Stimulated activated CD8-positive, alpha-beta memory T cell treated with anti-CD3 and anti-CD28 coated beads, Interleukin-7, amount 100 ng/mL, for 48 hours (primary cell): Measurements from ENCODE around the gene KY.

Experiments used
- DNase-seq, 2 donors: peaks; one replicate each; pipeline ENCODE4 v3.0.0-alpha.2; 2020; ENCODE audit warnings: low read depth in 1 of 2; ENCODE audit errors: extremely low read depth in 1 of 2

KY gene

DNA sequence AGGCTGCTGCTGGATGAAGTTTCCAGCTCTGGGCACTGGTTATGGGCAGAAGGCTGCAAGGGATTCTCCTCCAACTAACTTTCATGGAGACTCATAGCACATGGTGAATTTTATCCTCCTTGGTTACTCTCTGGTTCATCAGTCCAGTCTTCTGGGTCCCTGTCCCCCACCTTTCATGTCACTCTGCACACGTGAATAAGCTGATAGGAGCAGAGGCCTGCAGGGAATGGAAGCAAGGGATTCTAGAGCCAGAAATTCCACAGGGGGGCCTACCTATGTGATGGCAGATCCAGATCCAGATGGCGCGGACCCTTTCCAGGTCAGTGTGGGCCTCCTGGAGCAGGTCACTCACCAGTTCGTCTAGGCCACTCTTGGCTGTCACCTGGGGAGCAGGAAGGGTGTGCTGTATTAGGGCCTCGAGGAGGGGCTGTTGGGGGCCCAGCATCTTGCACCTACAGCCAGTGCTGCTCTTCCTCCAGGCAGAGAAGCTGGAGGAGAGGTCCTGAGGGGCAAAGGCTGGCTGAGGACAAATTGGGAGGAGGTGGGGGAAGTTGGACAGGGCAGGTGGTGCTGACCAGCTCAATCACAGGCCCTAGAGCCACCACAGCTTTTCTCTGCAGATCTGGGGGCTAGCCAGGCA, 30.2 kb downstream of the KY start:
- DNase-seq = no peak

DNA sequence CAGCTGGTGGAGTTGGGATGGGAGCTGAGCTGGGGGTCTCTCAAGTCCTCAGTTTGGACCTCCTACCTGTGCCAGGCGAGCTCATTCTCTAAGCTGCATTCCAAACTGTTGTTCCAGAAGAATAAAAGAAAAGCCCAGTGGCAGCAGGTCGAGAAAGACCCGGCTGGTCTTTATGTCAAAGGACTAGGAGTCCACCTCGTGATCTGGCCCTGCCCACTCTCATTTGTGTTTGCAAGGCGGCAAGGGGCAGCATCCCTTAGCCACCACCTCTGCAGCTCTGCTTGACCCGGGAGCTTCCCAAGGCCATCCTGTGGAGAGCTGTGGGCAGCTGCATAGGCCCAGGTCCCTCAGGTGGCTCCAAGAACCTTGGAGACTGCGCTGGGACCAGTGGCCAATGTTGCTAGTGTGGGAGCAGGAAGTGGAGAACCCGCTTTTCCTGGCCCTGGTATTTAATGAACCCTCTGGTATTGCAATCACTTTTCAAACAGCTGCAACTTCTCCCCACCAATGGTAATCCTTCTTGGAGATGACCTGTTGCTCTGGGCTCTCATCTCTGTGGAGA, 30.9 kb downstream of the KY start:
- no peak for DNase-seq

DNA sequence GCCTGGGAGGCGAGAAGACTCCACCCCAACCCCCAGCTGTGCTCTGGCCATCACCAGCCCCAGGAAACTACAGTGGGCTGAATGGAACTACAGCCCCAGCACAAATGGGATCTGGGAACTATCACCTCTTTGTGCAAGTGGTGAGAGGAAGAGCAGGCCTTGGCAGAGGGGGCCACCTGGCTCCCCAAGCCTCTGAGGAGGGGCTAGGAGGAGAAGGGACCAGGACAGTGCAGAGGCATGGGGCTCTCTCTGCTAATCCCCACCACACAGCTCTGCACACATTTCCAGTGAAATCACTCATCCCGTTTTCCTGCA, 31.6 kb downstream of the KY start:
- DNase-seq = no peak

DNA sequence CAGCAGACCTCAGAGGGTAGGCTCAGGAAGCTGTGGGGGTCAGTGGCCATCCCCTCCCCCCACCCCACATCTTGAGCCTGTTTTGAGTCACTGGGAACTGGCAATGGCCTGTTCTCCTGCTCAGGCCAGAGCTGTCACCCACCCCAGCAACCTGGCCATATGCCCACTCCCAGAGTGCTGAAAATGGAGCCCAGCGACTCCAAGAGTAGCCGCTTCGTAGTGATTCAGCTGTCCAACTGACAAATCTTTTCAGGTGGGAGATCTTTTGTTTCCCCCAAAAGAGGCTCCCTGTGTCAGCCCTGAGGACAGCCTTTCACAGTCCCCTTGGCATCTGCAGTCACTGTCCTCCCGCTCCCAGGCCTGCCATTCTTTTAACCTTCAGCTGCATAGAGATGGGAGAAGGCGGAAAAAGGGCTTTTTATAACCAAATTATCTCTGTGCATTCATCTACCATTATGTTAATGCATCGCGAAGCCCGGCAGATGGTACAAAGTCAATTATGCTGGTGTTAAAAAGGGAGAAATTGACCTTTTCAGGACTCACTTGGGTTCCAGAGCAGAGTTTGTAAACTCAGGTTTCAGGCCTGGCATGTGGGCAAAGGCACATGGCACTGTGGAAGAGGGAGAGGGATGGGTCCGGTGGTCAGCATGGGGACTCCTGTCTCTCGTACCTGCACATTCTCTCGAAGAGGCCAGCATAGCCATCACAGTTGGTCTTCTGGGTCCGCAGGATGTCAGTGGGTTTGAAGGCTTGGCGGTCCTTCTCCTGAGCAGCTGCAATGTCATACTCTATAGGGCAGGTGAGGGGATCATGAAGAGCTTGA, 32.1 kb downstream of the KY start:
- DNase-seq = no peak

GRCh38 chr3:134617608-134618477, 33.0 kb downstream of the KY start:
- DNase-seq = no peak

DNA sequence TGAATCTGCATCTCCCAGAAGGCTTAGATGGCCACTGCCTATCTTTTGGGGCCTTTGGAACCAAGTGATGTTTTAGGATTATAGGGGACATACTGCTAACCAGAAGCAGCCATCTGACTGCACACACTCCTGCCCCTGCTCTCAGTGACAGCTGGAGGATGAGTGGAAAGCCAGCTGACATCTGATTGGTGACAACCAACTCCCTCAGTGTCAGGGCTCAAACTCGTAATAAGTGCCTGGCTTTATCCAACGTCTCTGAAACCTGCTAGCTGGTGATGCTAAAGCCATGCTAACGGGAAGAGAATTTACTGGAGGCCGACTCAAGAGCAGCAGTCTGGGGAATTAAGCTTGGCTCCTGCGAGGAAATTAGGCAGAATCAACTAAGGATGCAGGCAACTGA, 35.1 kb downstream of the KY start:
- no peak for DNase-seq

GRCh38 chr3:134614955-134615354, 35.9 kb downstream of the KY start:
- DNase-seq = no peak

- no peak for DNase-seq
Measured at GRCh38 chr3:134613006-134613520, 37.8 kb downstream of the KY start.

DNA sequence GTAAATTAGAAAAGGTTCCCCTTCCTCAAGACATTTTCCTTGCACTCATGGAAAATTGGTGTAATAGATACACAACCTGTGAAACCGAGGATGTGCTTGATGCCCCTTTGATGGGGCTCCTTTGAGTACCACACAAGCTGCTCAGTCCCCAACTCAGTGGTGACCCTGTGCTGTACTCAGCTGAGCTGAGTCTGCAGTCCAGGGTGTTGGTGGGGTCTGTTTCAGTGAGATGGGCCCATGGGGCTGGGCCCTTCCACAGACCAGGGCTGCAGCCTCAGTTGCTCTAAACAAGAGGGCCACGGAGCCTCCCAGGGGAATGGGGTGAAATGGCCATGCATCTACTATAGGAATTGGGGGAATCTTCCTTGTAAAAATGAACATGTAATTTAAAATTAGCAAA, 39.3 kb downstream of the KY start:
- no peak for DNase-seq

GRCh38 chr3:134610432-134611385, 40.1 kb downstream of the KY start:
- DNase-seq = no peak

GRCh38 chr3:134609821-134610431, 40.9 kb downstream of the KY start:
- DNase-seq = no peak

DNA sequence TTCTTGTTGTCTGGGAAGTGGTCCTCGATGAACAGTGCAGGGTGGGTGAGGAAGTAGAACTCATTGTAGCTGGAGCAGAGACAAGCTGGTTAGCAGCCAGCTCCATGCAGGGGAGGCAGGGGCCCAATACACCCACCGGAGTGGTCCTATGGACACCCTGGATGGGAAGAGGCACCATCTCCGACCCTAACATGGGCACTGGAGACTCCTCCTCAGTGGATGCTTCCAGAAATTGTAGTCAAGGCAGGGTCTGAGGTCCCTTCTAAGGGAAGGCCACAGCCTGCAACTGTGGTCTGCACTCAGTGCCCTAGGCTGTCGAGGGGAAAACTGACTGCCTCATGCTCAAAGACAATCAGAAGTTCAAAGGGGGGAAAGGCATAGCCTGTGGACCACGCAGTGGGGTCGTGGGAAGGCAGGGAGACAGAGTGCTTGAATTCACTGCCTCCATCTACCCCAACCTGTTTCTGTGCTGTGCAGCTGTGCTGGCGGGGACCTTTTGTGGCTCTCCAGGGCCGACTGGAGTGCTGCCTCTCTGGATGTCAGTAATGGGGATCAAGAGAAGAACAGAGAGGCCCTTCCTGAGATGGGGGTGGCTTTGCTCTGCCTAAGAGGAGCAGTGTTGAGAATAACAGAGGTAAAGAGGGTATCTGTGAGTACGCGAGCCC, 41.9 kb downstream of the KY start:
- DNase-seq = no peak

- DNase-seq = no peak
Measured at GRCh38 chr3:134608023-134608770, 42.6 kb downstream of the KY start.

GRCh38 chr3:134607054-134608022, 43.5 kb downstream of the KY start:
- DNase-seq = no peak

DNA sequence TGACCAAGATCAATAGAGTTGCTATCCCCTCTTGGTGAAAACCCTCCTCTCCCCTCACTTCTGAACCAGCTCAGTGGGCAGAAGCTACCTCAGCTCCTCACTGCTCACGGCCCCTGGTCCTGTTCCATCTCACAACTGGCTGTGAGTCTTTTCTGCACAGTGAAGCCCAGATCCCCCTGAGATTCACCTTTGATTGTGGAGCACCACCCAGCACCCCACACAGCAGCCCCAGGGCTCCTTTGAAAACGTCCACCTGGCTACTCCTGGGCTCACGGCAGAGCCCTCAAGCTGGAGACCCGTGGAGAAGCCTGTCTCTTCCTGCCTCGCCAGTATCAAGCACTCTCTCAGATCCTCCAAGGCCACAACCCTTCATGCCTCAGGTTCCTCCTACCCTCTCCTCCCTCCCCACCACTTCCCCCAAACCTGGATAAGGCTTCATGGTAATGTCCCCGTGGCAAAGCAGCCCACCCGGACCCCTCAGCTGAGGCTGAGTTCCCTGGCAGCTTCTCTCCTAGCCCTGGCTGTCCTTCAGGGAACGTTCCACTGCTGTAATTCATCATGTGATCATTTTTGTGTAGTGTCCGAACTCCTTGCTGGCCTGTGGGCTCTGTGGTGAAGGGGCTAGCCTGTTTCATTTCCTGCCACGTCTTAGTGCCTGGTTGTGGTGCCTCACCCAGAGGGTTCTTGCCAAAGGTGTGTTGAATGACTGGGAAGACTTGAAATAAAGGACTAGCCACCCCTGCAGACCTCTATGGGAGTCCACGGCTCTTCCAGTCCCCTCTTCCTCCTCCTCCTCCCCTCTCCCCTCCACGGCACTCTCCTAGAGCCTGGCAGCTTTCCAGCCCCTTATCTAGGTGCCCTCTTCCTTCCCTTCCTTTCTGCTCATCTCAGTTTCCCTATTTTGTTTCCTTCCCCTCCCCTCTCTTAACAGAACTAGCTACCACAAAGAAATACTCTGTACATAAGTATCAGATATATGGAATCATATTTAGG, 44.5 kb downstream of the KY start:
- DNase-seq = no peak

DNA sequence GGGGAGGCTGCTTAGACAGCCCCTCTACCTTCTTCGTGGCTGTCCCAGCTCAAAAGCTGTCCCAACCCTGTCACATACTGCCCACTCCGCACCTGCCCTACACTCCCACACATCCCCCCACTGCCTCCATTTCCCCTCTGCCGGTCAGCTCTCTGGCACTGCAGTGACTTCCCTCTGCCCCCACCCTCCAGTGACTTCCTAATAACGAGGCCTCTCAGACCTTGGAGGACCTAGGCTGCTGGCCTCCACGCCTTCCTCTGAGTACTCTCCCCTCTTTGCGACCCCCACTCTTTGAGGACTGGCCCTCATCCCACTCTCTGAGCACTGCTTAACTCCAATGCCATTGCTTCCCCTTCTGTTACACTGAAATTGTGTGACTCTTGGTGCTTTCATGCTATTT, 45.3 kb downstream of the KY start:
- DNase-seq = no peak
